Suprapubic skin (tissue), 4 donors: ENCODE measurements around the gene HOXC13. TPM values are rescaled to one million over a fixed set of nuclear protein-coding genes. Genes with fewer than 3 reads are reported as not detected.
A peak's percentile ranks its signal among the peaks of the same experiment; 100 is the strongest.

Experiments used
- DNase-seq, 2 donors: peaks; one replicate each; pipeline ENCODE4 v3.0.0-alpha.2; 2019; ENCODE audit warnings: low spot score in 2 of 2
- H3K27ac ChIP-seq: fragments of 200-600 bp; sonication (generic); one replicate; pipeline ENCODE4 v1.5.1; 2019
- H3K27me3 ChIP-seq: fragments of 200-600 bp; sonication (generic); one replicate; pipeline ENCODE4 v1.5.1; 2019
- H3K36me3 ChIP-seq: fragments of 200-600 bp; sonication (generic); one replicate; pipeline ENCODE4 v1.5.1; 2019
- H3K4me1 ChIP-seq: fragments of 200-600 bp; sonication (generic); one replicate; pipeline ENCODE4 v1.5.1; 2019
- H3K4me3 ChIP-seq: fragments of 200-600 bp; sonication (generic); one replicate; pipeline ENCODE4 v1.5.1; 2019; ENCODE audit warnings: mild to moderate bottlenecking
- H3K9me3 ChIP-seq: fragments of 200-600 bp; sonication (generic); one replicate; pipeline ENCODE4 v1.5.1; 2019
- CTCF ChIP-seq, 2 donors: fragments of 200-600 bp in 1 of 2; fragments of 450-650 bp in 1 of 2; sonication (generic) in 1 of 2; IDR thresholded peaks; one replicate each; pipeline ENCODE4 v1.5.1; 2016 to 2019; ENCODE audit warnings: antibody characterized with exemption in 2 of 2, mild to moderate bottlenecking in 1 of 2, moderate library complexity in 1 of 2
- EP300 ChIP-seq: sonication (generic); formaldehyde crosslinking; IDR thresholded peaks from one replicate; pipeline ENCODE4 v1.6.1; 2017; ENCODE audit warnings: antibody characterized with exemption
- POLR2A ChIP-seq, 2 donors: fragments of 450-650 bp; IDR thresholded peaks; one replicate each; pipeline ENCODE4 v1.6.1; 2017; ENCODE audit warnings: antibody characterized with exemption in 2 of 2, mild to moderate bottlenecking in 2 of 2, moderate library complexity in 2 of 2
- POLR2AphosphoS5 ChIP-seq, 3 donors: sonication (generic); formaldehyde crosslinking; IDR thresholded peaks; one replicate each; pipeline ENCODE4 v1.6.1; 2017; ENCODE audit warnings: antibody characterized with exemption in 3 of 3
- WGBS: methylation state at CpG from one replicate; pipeline ENCODE4 v1.1.5; 2018; 5-methylcytosine and 5-hydroxymethylcytosine counted together
- total RNA-seq, 4 donors: library from RNA; depleted of rRNA; stranded (reverse); fragments of >200 nt; gene quantifications; one replicate each; pipeline ENCODE4 v1.1.0, GENCODE V29; 2016

HOXC13 gene
- total RNA-seq, 4 donors from 2014 or later, result 5.3 to 16.7 (median 10.2) TPM

- DNase-seq, result no peak
- WGBS, result 11% methylated on average over 10 of the region's 10 CpGs
- no peaks in the 10 kb centered on the region for H3K9me3 ChIP-seq
- H3K27me3 ChIP-seq, result peaks cover 100% of the 10 kb centered on the region
- no peaks in the 10 kb centered on the region for H3K36me3 ChIP-seq
- H3K4me1 ChIP-seq, result peaks cover 43% of the 10 kb centered on the region
- TF ChIP-seq POLR2AphosphoS5 (IDR thresholded peaks at IDR 0.05), result no peak
- peak in 1 of 2 donors; percentile 27 for TF ChIP-seq CTCF (IDR thresholded peaks at IDR 0.05)
- H3K4me3 ChIP-seq, result no peak overlapping the region
- H3K27ac ChIP-seq, result no peak overlapping the region
Observed at GRCh38 chr12:53950437-53950773, 11.8 kb downstream of the HOXC13 start.

GRCh38 chr12:53950789-53951576, 12.4 kb downstream of the HOXC13 start:
- Histone ChIP-seq H3K27ac (no peak overlapping the region), H3K4me1 (peaks cover 49% of the 10 kb centered on the region), H3K36me3 (no peaks in the 10 kb centered on the region), H3K9me3 (no peaks in the 10 kb centered on the region), H3K27me3 (peaks cover 100% of the 10 kb centered on the region), H3K4me3 (no peak overlapping the region)
- WGBS, result 35% methylated on average over 8 of the region's 34 CpGs
- TF ChIP-seq POLR2AphosphoS5 (IDR thresholded peaks at IDR 0.05) (no peak), CTCF (IDR thresholded peaks at IDR 0.05) (no peak), POLR2A (IDR thresholded peaks at IDR 0.05) (no peak), EP300 (no peak)
- DNase-seq, result no peak

GRCh38 chr12:53951577-53952334, 13.1 kb downstream of the HOXC13 start:
- H3K36me3 ChIP-seq, result no peaks in the 10 kb centered on the region
- H3K9me3 ChIP-seq, result no peaks in the 10 kb centered on the region
- H3K27me3 ChIP-seq, result peaks cover 100% of the 10 kb centered on the region
- no peak overlapping the region for H3K27ac ChIP-seq
- H3K4me1 ChIP-seq, result peaks cover 57% of the 10 kb centered on the region
- no peak for DNase-seq
- H3K4me3 ChIP-seq, result no peak overlapping the region
- no peak for TF ChIP-seq EP300
- no peak for TF ChIP-seq POLR2AphosphoS5 (IDR thresholded peaks at IDR 0.05)
- no peak for TF ChIP-seq CTCF (IDR thresholded peaks at IDR 0.05)
- TF ChIP-seq POLR2A (IDR thresholded peaks at IDR 0.05), result no peak
- 34% methylated on average over 24 of the region's 47 CpGs for WGBS

- H3K4me1 ChIP-seq, result peaks cover 62% of the 10 kb centered on the region
- no peak for TF ChIP-seq POLR2AphosphoS5 (IDR thresholded peaks at IDR 0.05)
Observed at GRCh38 chr12:53952335-53952694, 13.7 kb downstream of the HOXC13 start.

GRCh38 chr12:53952871-53953734, 14.5 kb downstream of the HOXC13 start:
- Histone ChIP-seq H3K9me3 (no peaks in the 10 kb centered on the region), H3K4me3 (no peak overlapping the region), H3K27ac (no peak overlapping the region), H3K36me3 (no peaks in the 10 kb centered on the region), H3K4me1 (peaks cover 63% of the 10 kb centered on the region), H3K27me3 (peaks cover 100% of the 10 kb centered on the region)
- WGBS, result 13% methylated on average over 35 of the region's 38 CpGs
- TF ChIP-seq CTCF (IDR thresholded peaks at IDR 0.05), result no peak
- no peak for TF ChIP-seq POLR2A (IDR thresholded peaks at IDR 0.05)
- TF ChIP-seq EP300, result no peak
- TF ChIP-seq POLR2AphosphoS5 (IDR thresholded peaks at IDR 0.05), result no peak
- DNase-seq, result peak in 1 of 2 donors; percentile 78

More at GRCh38 chr12:53952335-53952694, 13.7 kb downstream of the HOXC13 start:
- no peak for DNase-seq
- Histone ChIP-seq H3K9me3 (no peaks in the 10 kb centered on the region), H3K36me3 (no peaks in the 10 kb centered on the region), H3K4me3 (no peak overlapping the region), H3K27ac (no peak overlapping the region), H3K27me3 (peaks cover 100% of the 10 kb centered on the region)
- WGBS, result 44% methylated on average over 13 of the region's 13 CpGs
